ENCODE results near the gene CERS6. TPM values are rescaled to one million over a fixed set of nuclear protein-coding genes. Genes with fewer than 3 reads are reported as not detected.

CERS6 gene
- total RNA-seq, 4 donors from 2014 or later = 42.3 to 62.1 (median 50.6) TPM

DNA sequence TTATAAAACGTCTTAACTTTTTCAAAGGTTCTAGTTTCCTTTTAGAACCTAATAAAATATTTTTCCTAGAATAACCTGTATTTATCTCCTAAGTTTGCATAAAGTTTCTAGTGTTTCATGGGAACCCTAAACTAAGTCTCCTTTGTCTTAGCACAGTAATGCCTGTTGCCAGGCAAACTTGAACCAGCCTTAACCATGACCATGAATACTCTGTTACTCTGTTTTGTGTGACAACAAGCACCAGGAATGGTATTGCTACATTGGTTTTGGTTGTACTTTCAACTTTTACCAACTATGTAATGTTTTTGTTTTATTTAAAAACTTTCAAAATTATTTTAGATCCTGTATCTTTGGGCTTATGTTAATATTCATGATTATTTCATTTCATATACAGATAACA is 137.6 kb downstream of the CERS6 start:
- Histone ChIP-seq H3K36me3 (no peaks in the 10 kb centered on the region), H3K9me3 (no peaks in the 10 kb centered on the region), H3K4me3 (no peak overlapping the region), H3K4me1 (no peaks in the 10 kb centered on the region), H3K27me3 (no peaks in the 10 kb centered on the region), H3K27ac (no peak overlapping the region)
- in situ Hi-C loops (cut with MboI; ENCODE audit: low pct_ligation_motif_present in 1 of 4, low pct_unique_long_range_greater_than_20kb in 1 of 4, low sequenced_read_pairs in 3 of 4) (no loop called here), intact Hi-C loops (cut with DNase I; ENCODE audit: low total_unique reads) (no loop called here)
- no peak for DNase-seq
- TF ChIP-seq, protein P1, sequence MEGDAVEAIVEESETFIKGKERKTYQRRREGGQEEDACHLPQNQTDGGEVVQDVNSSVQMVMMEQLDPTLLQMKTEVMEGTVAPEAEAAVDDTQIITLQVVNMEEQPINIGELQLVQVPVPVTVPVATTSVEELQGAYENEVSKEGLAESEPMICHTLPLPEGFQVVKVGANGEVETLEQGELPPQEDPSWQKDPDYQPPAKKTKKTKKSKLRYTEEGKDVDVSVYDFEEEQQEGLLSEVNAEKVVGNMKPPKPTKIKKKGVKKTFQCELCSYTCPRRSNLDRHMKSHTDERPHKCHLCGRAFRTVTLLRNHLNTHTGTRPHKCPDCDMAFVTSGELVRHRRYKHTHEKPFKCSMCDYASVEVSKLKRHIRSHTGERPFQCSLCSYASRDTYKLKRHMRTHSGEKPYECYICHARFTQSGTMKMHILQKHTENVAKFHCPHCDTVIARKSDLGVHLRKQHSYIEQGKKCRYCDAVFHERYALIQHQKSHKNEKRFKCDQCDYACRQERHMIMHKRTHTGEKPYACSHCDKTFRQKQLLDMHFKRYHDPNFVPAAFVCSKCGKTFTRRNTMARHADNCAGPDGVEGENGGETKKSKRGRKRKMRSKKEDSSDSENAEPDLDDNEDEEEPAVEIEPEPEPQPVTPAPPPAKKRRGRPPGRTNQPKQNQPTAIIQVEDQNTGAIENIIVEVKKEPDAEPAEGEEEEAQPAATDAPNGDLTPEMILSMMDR (IDR thresholded peaks at IDR 0.05) = no peak
- TF ChIP-seq POLR2A (IDR thresholded peaks at IDR 0.05) = no peak
- 82 to 85% methylated on average over 1 of the region's 1 CpG for WGBS, 2 donors (ENCODE audit: low coverage in 1 of 2)

DNA sequence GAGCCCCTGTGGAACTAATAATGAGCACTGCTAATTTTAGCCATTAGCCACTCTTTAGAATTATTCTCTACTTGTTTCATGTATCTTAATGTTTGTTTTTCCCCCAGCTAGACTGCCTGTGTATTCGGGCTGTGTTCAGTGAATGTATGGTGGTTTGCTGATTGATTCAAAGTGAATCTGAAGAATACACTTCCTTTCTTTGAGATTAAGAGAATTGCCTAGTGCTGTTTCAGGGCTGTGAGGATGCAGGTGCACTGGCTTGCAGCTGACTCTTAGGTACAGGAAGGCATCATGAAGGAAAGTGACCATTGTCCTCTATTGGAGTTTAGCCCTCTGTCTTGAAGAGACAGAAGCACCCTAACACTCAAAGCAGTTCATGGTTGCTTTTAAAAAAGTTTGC is 138.7 kb downstream of the CERS6 start:
- in situ Hi-C loops (cut with MboI; ENCODE audit: low pct_ligation_motif_present in 1 of 4, low pct_unique_long_range_greater_than_20kb in 1 of 4, low sequenced_read_pairs in 3 of 4) = no loop called here
- H3K36me3 ChIP-seq = no peaks in the 10 kb centered on the region
- intact Hi-C loops (cut with DNase I; ENCODE audit: low total_unique reads) = no loop called here

DNA sequence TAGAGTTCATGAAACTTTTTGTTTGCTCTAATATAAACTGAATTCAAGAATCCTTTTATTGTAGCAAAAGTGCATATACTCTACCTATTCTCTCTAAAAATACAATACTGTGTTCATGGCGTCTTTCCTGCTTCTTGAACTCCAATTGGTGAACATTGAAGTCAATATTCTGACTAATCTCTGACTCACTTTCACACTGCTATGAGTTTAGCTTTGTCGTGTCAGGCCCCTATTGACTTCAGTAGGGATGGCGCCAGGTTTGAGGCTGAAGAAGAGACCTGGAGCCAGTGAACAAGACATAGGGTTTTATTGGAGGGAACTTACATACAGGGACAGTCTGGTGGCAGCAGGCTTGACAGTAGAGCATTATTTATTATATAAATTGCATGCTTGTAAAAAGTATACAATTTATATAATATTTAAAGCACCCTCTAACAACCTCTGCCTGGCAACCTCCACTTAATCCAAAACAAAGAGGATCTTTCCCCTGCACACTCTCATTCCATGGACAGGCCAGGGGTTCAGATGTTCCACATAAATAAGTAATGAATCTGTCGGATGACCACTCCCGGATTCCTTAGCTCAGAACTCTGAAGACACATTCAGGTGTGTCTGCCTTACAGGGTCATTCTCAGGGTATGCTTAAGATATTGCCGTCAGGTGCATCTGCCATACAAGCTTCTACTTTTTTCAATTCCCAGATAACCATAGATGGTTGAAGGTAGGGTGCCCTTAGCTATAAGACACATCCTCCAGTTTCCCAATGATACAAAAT is 141.0 kb downstream of the CERS6 start:
- TF ChIP-seq POLR2A (IDR thresholded peaks at IDR 0.05) = no peak
- TF ChIP-seq POLR2AphosphoS5 (IDR thresholded peaks at IDR 0.05) = no peak
- TF ChIP-seq EP300 (IDR thresholded peaks at IDR 0.05; ENCODE audit: low read depth) = no peak
- TF ChIP-seq, protein P1 (IDR thresholded peaks at IDR 0.05) = no peak
- Histone ChIP-seq H3K4me1 (peaks cover 0 to 16% (median 4%) of the 10 kb centered on the region in 4 donors), H3K27ac (no peak overlapping the region), H3K4me3 (no peak overlapping the region), H3K9me3 (no peaks in the 10 kb centered on the region), H3K36me3 (no peaks in the 10 kb centered on the region), H3K27me3 (no peaks in the 10 kb centered on the region)
- WGBS, 2 donors (ENCODE audit: low coverage in 1 of 2) = 87 to 88% methylated on average over 6 of the region's 6 CpGs
- in situ Hi-C loops (cut with MboI; ENCODE audit: low pct_ligation_motif_present in 1 of 4, low pct_unique_long_range_greater_than_20kb in 1 of 4, low sequenced_read_pairs in 3 of 4) (no loop called here), intact Hi-C loops (cut with DNase I; ENCODE audit: low total_unique reads) (no loop called here)
- DNase-seq = no peak

More for the DNA sequence above, 138.7 kb downstream of the CERS6 start:
- DNase-seq = no peak
- H3K4me3 ChIP-seq = no peak overlapping the region
- TF ChIP-seq EP300 (IDR thresholded peaks at IDR 0.05; ENCODE audit: low read depth) (no peak), POLR2A (IDR thresholded peaks at IDR 0.05) (no peak), POLR2AphosphoS5 (IDR thresholded peaks at IDR 0.05) (no peak)
- TF ChIP-seq, protein P1 (IDR thresholded peaks at IDR 0.05) = no peak
- no peaks in the 10 kb centered on the region for H3K9me3 ChIP-seq
- H3K27ac ChIP-seq = no peak overlapping the region
- H3K27me3 ChIP-seq = no peaks in the 10 kb centered on the region
- H3K4me1 ChIP-seq = no peaks in the 10 kb centered on the region
- 53% methylated on average over 1 of the region's 1 CpG; no CpG with 5 or more reads in 1 of the 2 donors for WGBS, 2 donors (ENCODE audit: low coverage in 1 of 2)

DNA sequence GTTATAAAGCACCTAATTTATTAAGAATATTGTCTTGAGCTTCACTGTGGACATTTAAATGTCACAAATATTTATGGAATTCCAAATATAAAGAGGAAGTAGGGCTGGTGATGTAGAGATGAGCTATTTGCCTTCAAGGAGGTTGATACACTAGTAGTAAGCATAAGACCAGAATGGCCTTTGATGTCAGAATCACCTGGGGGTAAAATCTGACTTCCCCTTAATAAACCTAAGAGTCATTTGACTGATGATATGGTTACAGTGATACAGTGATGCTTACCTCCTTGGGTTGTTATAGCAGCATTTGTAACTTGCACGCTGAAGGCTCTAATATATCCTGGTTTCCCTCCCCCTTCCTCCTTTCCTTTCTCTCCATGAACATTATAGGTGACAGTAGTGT is 143.7 kb downstream of the CERS6 start:
- H3K27me3 ChIP-seq = no peaks in the 10 kb centered on the region
- peaks cover 0 to 18% (median 6%) of the 10 kb centered on the region in 4 donors for H3K4me1 ChIP-seq
- intact Hi-C loops (cut with DNase I; ENCODE audit: low total_unique reads) = no loop called here
- H3K9me3 ChIP-seq = peaks cover 0 to under 1% of the 10 kb centered on the region in 2 donors
- H3K4me3 ChIP-seq = no peak overlapping the region
- no peak for DNase-seq
- in situ Hi-C loops (cut with MboI; ENCODE audit: low pct_ligation_motif_present in 1 of 4, low pct_unique_long_range_greater_than_20kb in 1 of 4, low sequenced_read_pairs in 3 of 4) = no loop called here
- 80 to 100% methylated on average over 1 of the region's 1 CpG for WGBS, 2 donors (ENCODE audit: low coverage in 1 of 2)
- H3K36me3 ChIP-seq = no peaks in the 10 kb centered on the region
- no peak for TF ChIP-seq POLR2A (IDR thresholded peaks at IDR 0.05)
- no peak for TF ChIP-seq POLR2AphosphoS5 (IDR thresholded peaks at IDR 0.05)
- no peak for TF ChIP-seq EP300 (IDR thresholded peaks at IDR 0.05; ENCODE audit: low read depth)
- TF ChIP-seq, protein P1 (IDR thresholded peaks at IDR 0.05) = no peak
- H3K27ac ChIP-seq = no peak overlapping the region

Measured in transverse colon (tissue), 4 donors.